Neural cell (in vitro differentiated cells): ENCODE measurements around the gene INSYN2B.

Experiments used
- POLR2AphosphoS5 ChIP-seq: IDR thresholded peaks from 2 replicates; pipeline ENCODE4 v1.6.1; 2012
- SMC3 ChIP-seq: fragments of 450-650 bp; conservative IDR thresholded peaks from 2 replicates; pipeline ENCODE4 v1.6.1; 2014; ENCODE audit warnings: antibody characterized with exemption, mild to moderate bottlenecking, moderate library complexity; ENCODE audit not compliant: poor library complexity

DNA sequence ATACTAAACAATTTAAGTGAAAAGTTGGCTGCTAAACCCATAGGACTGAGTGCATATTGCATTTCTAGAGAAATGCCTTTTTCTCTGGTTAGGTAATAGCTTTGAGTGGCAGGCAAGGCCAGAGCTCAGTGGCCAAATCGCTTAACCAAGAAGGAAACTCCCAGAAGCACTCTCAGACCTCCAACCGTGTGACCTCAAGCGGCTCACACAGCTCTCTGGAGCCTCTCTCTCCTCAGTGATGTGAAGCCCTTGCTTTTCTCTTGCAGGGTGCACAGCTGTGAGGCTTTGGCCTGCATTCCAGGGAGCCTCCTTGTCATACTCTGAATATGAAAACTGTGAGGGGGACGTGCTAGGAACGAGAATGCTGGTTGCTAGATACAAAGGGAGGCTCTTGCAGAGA is 106.7 kb downstream of the INSYN2B start:
- TF ChIP-seq SMC3 (no peak), POLR2AphosphoS5 (no peak)
